NCI-H446 (cell line): ENCODE results near the gene HSPA12B.

Experiments used
- DNase-seq, 2 experiments: peaks; one replicate each; lab custom pipeline; 2025; lab: John Stamatoyannopoulos, UW

Gene HSPA12B

DNA sequence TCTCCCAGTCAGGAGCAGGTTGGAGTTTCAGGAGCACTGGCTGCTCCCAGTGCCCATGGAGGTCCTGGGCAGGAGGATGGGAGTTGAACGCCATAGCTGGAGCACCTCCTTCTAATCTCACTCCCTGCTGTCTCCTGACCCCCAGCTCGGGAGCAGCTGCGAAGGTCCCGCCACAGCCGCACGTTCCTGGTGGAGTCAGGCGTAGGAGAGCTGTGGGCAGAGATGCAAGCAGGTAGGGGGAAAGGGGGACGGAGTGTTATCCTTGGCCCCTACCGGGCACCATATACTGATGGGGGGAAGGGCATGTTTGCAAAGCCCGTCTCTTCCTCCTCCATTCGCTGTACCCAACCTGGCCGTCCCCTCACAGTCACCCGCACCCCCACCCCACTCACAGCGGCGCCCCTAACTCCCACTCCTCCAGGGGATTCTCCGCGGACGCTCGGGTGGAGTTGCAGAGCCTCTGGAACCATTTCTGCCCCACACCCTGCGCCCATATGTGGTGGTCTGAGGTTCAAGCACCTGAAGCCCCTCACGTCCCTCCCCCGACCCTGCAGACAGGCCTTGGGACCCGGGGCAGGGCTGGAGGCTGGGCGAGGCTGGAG, 16.7 kb downstream of the HSPA12B start:
- DNase-seq = no peak

DNA sequence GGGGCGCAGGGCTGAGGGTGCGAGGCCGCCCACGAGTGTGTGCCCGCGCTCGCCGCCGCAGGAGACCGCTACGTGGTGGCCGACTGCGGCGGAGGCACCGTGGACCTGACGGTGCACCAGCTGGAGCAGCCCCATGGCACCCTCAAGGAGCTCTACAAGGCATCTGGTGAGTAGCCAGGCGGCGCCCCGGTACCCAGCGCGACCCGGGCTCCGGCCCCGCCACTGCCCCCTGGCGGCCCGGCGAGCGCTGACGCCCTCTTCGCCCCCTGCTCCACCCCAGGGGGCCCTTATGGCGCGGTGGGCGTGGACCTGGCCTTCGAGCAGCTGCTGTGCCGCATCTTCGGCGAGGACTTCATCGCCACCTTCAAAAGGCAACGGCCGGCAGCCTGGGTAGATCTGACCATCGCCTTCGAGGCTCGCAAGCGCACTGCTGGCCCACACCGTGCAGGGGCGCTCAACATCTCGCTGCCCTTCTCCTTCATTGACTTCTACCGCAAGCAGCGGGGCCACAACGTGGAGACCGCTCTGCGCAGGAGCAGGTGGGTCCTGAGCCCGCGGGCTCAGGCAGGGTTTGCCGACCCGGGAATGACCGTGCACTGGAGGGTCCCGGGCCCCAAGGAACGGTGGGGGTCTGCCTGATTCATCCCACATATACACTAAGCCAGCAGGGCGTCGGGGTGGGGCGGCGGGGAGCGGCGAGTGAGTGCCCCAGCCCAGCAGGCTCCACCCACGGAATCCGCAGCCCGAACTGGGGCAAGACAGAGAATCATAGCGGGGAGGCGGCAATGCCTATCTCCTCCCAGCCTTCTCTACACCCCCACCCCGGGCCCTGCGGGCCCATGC, 17.4 kb downstream of the HSPA12B start:
- peak; percentile 47 to 79 for DNase-seq

DNA sequence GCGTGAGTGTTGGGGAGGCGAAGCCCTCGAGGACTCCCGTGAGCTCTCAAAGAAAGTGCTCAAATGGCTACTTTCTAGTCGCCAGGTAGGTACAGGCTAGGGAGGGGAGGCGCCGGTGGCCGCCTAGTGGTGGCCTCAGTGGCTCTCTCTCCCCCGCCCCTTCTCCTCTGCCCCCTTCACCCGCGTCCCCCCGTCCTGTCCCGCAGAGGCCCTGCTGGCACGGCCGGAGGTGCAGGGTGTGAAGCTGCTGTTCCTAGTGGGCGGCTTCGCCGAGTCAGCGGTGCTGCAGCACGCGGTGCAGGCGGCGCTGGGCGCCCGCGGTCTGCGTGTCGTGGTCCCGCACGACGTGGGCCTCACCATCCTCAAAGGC, 18.8 kb downstream of the HSPA12B start:
- DNase-seq = no peak

DNA sequence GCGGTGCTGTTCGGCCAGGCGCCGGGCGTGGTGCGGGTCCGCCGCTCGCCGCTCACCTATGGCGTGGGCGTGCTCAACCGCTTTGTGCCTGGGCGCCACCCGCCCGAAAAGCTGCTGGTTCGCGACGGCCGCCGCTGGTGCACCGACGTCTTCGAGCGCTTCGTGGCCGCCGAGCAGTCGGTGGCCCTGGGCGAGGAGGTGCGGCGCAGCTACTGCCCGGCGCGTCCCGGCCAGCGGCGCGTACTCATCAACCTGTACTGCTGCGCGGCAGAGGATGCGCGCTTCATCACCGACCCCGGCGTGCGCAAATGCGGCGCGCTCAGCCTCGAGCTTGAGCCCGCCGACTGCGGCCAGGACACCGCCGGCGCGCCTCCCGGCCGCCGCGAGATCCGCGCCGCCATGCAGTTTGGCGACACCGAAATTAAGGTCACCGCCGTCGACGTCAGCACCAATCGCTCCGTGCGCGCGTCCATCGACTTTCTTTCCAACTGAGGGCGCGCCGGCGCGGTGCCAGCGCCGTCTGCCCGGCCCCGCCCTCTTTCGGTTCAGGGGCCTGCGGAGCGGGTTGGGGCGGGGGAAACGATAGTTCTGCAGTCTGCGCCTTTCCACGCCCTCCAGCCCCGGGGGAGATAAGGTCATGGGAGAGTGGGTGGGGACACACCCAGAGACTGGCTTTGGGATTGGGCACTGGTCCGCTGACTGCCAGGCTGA, 19.3 kb downstream of the HSPA12B start:
- DNase-seq = no peak

DNA sequence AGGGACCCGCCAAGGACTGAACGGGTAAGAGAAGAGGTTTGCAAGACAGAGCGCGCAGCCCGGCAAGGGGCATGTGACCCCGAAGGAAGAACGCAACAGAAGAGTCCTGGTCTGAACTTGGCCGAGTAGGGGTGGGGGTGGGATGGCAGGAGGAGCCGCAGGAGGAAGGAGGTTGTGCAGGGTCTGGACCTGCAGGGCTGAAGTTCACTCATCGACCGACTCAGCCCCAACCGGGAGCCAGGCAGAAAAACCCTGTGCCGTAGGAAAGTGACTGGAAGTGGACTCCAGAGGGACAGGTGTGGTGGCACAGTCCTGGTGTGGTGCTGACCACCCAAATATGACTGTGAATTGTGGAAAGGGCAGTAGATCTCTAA, 19.9 kb downstream of the HSPA12B start:
- no peak for DNase-seq

DNA sequence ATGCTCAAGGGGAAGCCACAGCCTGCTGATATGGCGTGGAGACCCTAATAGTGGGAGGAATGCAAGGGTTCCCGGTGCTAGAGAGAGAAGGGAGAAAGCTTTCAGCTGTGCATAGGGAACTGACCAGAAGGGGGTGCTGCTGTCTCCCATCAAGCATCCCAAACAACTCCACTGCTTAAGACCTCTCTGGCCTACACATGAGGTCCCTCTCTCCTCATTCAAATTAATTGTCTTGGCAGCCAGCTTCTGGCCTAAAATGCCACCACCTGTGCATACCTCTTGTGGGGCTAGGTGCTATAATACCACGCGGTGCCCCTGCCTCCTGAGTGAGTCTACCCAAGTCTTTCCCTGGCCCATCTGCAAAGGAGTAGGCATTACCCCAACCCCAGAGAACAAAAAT, 20.6 kb downstream of the HSPA12B start:
- DNase-seq = peak; percentile 22 to 55

DNA sequence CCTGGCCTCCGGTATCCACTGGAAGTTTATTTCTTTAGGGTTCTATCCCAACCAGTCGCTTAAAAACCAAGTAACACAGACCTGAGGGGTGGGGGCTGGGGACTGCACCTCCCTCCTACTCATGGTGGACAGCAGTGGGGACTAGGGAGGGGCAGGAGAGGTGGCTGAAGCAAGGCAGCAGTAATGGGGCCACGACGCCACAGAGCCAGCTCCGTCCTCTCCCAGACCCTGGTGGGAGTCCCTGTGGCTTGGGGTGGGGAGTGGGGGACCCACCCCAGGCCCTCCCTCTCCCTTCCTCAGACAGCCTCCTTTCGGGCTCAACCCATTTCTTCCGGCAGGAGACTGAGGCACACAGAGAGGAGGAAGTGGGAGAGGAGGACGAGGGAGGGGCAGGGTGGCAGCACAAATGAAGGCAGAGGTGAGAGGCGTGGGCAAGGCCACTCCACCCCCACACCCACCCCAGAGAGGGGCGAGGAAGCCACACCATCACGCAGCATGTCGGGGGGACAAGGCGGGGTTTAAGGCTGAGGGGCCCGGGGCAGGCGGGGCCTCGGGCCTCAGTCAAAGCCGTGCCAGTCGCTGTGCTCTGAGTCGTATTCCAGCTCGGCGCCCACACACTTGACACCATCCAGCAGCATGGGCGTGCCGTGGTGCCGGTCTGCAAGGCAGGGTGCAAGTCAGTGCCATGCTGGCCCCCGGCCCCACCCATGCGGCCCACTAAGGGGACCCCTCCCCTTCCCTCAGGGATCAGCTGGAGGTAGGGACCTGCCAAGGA, 21.2 kb downstream of the HSPA12B start:
- no peak for DNase-seq

DNA sequence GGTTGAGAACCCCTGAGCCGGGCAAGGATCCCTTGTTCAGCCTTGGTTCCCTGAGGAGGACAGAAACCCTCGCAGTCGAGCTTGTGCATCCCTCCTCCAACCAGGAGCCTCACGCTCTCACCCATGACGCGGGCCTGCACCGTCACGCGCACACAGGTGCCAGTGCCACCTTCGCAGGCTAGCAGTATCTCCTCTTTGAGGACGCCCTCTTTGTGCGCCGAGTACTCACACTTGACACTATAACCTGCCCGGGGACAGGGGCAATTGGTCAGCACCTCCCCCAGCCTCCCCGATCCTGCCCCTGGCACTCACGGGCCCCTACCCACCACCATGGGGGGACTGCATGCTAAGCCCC, 21.8 kb downstream of the HSPA12B start:
- no peak for DNase-seq

DNA sequence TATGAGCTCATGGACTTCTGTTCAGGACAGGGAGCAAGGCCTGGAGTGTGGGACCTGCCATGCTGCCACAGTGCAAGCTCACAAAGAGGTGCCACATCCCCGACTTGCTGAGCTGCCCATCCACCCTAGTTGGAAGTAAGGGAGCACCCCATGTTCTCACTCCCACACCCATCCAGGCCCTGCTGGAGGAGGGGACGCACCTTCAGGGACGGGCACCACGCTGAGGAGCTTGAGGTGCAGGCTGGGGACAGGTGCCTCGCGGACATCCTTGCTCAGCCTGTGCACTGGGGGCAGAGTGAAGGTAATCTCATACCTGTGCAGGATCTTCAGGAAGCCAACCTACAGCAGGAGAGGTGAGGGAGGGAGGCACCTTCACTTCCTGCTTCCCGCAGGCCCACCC, 22.8 kb downstream of the HSPA12B start:
- DNase-seq = no peak

DNA sequence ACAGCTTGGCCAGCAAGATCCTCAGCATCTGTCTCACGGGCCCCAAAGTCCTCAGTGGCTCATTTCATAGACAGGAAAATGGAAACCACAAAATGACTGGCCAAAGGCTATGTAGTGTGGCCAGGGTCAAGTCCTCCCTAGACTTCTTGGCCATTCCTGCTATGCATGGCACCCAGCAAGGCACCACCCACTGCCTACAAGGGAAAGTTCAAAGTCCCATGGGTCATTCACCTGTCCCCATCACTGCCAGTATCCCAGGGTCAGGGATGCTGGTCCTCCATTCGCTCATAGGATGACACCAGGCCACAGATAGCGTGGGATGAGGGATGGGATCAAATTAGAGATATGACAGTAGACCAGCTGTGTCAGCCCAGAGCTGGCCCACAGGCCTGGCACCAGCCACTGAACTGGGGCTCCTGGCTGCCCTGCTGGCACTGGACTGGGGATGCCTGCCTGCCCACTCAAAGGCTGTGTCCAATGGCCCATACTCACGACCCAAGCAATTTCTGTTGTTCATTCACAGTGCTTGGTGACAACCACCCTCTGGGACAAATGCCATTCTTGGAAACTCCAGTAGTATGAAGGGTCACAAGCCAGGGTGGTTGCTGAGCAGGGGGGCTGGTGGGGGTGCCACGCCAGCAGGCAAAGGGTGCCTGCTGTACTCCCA, 23.5 kb downstream of the HSPA12B start:
- no peak for DNase-seq

GRCh38 chr20:3757268-3757667, 24.8 kb downstream of the HSPA12B start:
- DNase-seq = no peak

GRCh38 chr20:3758566-3758965, 26.1 kb downstream of the HSPA12B start:
- no peak for DNase-seq

- no peak for DNase-seq
Observed at GRCh38 chr20:3759316-3759823, 26.9 kb downstream of the HSPA12B start.

- no peak for DNase-seq
Observed at GRCh38 chr20:3759884-3760283, 27.4 kb downstream of the HSPA12B start.

GRCh38 chr20:3760655-3761348, 28.3 kb downstream of the HSPA12B start:
- no peak for DNase-seq

- no peak for DNase-seq
Observed at GRCh38 chr20:3763671-3764601, 31.5 kb downstream of the HSPA12B start.

GRCh38 chr20:3764659-3765058, 32.2 kb downstream of the HSPA12B start:
- DNase-seq = no peak

GRCh38 chr20:3765171-3765882, 32.8 kb downstream of the HSPA12B start:
- DNase-seq = no peak

DNA sequence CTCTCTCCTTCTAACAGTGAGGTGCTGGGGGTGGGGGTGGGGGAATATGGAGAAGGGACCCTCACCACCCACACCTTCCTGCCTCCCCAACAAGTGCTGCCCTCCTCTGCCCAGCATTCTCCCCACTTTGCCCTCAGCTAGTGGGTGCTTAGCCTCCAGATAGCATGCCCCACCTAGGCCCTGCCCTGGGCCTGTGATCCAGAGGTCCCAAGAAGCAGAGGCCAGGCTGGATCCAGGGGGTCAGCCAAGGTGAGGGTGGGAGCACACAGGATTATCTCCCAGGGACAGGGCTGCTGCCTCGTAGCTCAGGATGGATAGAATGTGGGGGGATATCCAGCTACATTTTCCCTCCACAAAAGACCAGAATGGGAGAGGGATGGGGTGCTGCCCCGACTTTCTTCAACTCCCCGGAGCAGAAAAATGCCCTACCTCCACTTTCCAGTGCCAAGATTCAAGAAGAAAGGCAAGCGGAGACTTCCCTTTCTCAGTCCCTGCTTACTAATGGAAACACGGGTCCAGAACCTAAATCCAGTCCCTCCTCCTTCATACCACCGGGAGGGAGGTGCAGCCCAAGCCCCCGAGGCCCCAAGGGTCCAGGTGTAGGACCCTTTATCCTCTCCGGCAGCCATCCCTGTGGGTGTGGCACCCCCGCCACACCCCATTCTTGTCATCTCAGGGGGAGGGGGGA, 34.1 kb downstream of the HSPA12B start:
- DNase-seq = no peak
